GM23338 (cell line): Measurements from ENCODE around the gene ABCF1. TPM values are rescaled to one million over a fixed set of nuclear protein-coding genes. Genes with fewer than 3 reads are reported as not detected.

Source experiments
- ATAC-seq: fragments of 200-7000 bp; cut with Tn5 transposase; 3 replicates; pipeline ENCODE4 v1.9.1; 2020
- DNase-seq: peaks from one replicate; pipeline ENCODE4 v3.0.0-alpha.2; 2015; ENCODE audit warnings: low spot score
- H2AFZ ChIP-seq: fragments of 200-600 bp; sonication (generic); 2 replicates; pipeline ENCODE4 v1.8.0; 2016; ENCODE audit warnings: antibody characterized with exemption, mild to moderate bottlenecking, moderate library complexity
- H3F3A ChIP-seq: fragments of 200-600 bp; sonication (generic); replicated peaks from 2 replicates; pipeline ENCODE4 v1.8.0; 2017; ENCODE audit warnings: antibody characterized with exemption, mixed run types, low read depth
- H3K27ac ChIP-seq: fragments of 200-600 bp; sonication (generic); 2 replicates; pipeline ENCODE4 v1.6.1; 2016; ENCODE audit warnings: low read depth
- H3K27me3 ChIP-seq: fragments of 200-600 bp; sonication (generic); 2 replicates; pipeline ENCODE4 v1.8.0; 2016; ENCODE audit warnings: mild to moderate bottlenecking, mixed run types, moderate library complexity; ENCODE audit not compliant: insufficient read depth
- H3K36me3 ChIP-seq: fragments of 200-600 bp; sonication (generic); 2 replicates; pipeline ENCODE4 v1.8.0; 2016; ENCODE audit warnings: mild to moderate bottlenecking; ENCODE audit not compliant: insufficient read depth
- H3K4me1 ChIP-seq: fragments of 200-600 bp; sonication (generic); 2 replicates; pipeline ENCODE4 v1.8.0; 2016; ENCODE audit warnings: mild to moderate bottlenecking, moderate library complexity; ENCODE audit not compliant: insufficient read depth
- H3K4me2 ChIP-seq: fragments of 200-600 bp; sonication (generic); 2 replicates; pipeline ENCODE4 v1.7.1; 2017; ENCODE audit warnings: mixed run types
- H3K4me3 ChIP-seq: fragments of 200-600 bp; sonication (generic); 2 replicates; pipeline ENCODE4 v1.6.1; 2016; ENCODE audit warnings: mixed run types
- H3K79me2 ChIP-seq: fragments of 200-600 bp; sonication (generic); replicated peaks from 2 replicates; pipeline ENCODE4 v1.8.0; 2017; ENCODE audit warnings: mild to moderate bottlenecking; ENCODE audit not compliant: insufficient read depth
- H3K9me2 ChIP-seq: fragments of 200-600 bp; sonication (generic); 2 replicates; pipeline ENCODE4 v1.8.0; 2017; ENCODE audit not compliant: insufficient read depth
- H4K20me1 ChIP-seq: fragments of 200-600 bp; sonication (generic); replicated peaks from 2 replicates; pipeline ENCODE4 v1.8.0; 2017; ENCODE audit warnings: mild to moderate bottlenecking; ENCODE audit not compliant: insufficient read depth
- H3K27ac Mint-ChIP-seq: 2 replicates; pipeline ENCODE4 v1.8.0; 2020; ENCODE audit warnings: inconsistent platforms, mild to moderate bottlenecking, moderate library complexity, mixed read lengths
- H3K27me3 Mint-ChIP-seq: 3 replicates; pipeline ENCODE4 v1.8.0; 2022; ENCODE audit warnings: low read depth, mild to moderate bottlenecking, moderate library complexity, mixed read lengths, inconsistent platforms; ENCODE audit not compliant: insufficient read depth, poor library complexity
- H3K36me3 Mint-ChIP-seq: 3 replicates; pipeline ENCODE4 v1.8.0; 2021; ENCODE audit warnings: low read depth, mild to moderate bottlenecking, inconsistent platforms, moderate library complexity, mixed read lengths
- H3K4me1 Mint-ChIP-seq: 3 replicates; pipeline ENCODE4 v1.8.0; 2020; ENCODE audit warnings: mild to moderate bottlenecking, inconsistent platforms, mixed read lengths
- H3K4me3 Mint-ChIP-seq: 3 replicates; pipeline ENCODE4 v1.8.0; 2021; ENCODE audit warnings: moderate library complexity, mild to moderate bottlenecking, inconsistent platforms, mixed read lengths
- H3K9me3 Mint-ChIP-seq: 3 replicates; pipeline ENCODE4 v1.8.0; 2020; ENCODE audit warnings: moderate library complexity, mild to moderate bottlenecking, inconsistent platforms, mixed read lengths
- EZH2phosphoT487 ChIP-seq: fragments of 200-600 bp; sonication (generic); IDR thresholded peaks from one replicate; pipeline ENCODE4 v1.8.1; 2018; ENCODE audit warnings: antibody characterized with exemption; ENCODE audit not compliant: unreplicated experiment
- STAT1 ChIP-seq: IDR thresholded peaks from one replicate; pipeline ENCODE4 v1.6.1; 2016; ENCODE audit warnings: antibody characterized with exemption; ENCODE audit not compliant: unreplicated experiment
- ZNF114 ChIP-seq: fragments of 250-450 bp; sonication (Bioruptor Pico); IDR thresholded peaks from 2 replicates; pipeline ENCODE4 v1.5.0; 2020; ENCODE audit warnings: mild to moderate bottlenecking, moderate library complexity
- ZNF331 ChIP-seq: fragments of 250-450 bp; sonication (Bioruptor Pico); IDR thresholded peaks from 2 replicates; pipeline ENCODE4 v1.5.0; 2020; ENCODE audit warnings: low read depth, mild to moderate bottlenecking, moderate library complexity
- polyA plus RNA-seq: library from polyadenylated mRNA; unstranded; fragments of >200 nt; fragmentation: Nextera tagmentation; extraction: Ambion mirVana; gene quantifications from 2 replicates; pipeline ENCODE4 v1.2.1, GENCODE V29; 2016
- total RNA-seq: library from RNA; depleted of rRNA; stranded (reverse); fragments of >200 nt; shearing (Covaris generic); gene quantifications from 2 replicates; pipeline ENCODE4 v1.2.3, GENCODE V29; 2014
- TF ChIP-seq, protein P1 (sequence below): IDR thresholded peaks from one replicate; pipeline ENCODE4 v1.6.1; 2018; ENCODE audit warnings: antibody characterized with exemption; ENCODE audit not compliant: unreplicated experiment
- TF ChIP-seq, protein P2 (sequence below), 2 experiments: fragments of 200-600 bp in 1 of 2; sonication (generic) in 1 of 2; conservative IDR thresholded peaks; 2 replicates each; pipeline versions ENCODE4 v1.5.1 to v1.6.1; 2016 to 2017; ENCODE audit warnings: antibody characterized with exemption in 2 of 2, low read depth in 2 of 2, mild to moderate bottlenecking in 2 of 2, moderate library complexity in 1 of 2
- TF ChIP-seq, protein P3 (sequence below): fragments of 250-450 bp; sonication (Bioruptor Pico); IDR thresholded peaks from 2 replicates; pipeline ENCODE4 v1.5.0; 2020; ENCODE audit warnings: mild to moderate bottlenecking, moderate library complexity
- TF ChIP-seq, protein P4 (sequence below): IDR thresholded peaks from 2 replicates; pipeline ENCODE4 v1.6.1; 2016; ENCODE audit warnings: antibody characterized with exemption

ABCF1 gene
- total and polyA plus RNA-seq, 2 experiments from 2014 or later, result 92.6 to 244 TPM

DNA sequence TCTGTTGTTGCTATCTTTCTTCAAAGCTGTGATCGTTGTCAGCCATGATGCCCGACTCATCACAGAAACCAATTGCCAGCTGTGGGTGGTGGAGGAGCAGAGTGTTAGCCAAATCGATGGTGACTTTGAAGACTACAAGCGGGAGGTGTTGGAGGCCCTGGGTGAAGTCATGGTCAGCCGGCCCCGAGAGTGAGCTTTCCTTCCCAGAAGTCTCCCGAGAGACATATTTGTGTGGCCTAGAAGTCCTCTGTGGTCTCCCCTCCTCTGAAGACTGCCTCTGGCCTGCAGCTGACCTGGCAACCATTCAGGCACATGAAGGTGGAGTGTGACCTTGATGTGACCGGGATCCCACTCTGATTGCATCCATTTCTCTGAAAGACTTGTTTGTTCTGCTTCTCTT is 19.3 kb downstream of the ABCF1 start (continued):
- TF ChIP-seq, protein P1, sequence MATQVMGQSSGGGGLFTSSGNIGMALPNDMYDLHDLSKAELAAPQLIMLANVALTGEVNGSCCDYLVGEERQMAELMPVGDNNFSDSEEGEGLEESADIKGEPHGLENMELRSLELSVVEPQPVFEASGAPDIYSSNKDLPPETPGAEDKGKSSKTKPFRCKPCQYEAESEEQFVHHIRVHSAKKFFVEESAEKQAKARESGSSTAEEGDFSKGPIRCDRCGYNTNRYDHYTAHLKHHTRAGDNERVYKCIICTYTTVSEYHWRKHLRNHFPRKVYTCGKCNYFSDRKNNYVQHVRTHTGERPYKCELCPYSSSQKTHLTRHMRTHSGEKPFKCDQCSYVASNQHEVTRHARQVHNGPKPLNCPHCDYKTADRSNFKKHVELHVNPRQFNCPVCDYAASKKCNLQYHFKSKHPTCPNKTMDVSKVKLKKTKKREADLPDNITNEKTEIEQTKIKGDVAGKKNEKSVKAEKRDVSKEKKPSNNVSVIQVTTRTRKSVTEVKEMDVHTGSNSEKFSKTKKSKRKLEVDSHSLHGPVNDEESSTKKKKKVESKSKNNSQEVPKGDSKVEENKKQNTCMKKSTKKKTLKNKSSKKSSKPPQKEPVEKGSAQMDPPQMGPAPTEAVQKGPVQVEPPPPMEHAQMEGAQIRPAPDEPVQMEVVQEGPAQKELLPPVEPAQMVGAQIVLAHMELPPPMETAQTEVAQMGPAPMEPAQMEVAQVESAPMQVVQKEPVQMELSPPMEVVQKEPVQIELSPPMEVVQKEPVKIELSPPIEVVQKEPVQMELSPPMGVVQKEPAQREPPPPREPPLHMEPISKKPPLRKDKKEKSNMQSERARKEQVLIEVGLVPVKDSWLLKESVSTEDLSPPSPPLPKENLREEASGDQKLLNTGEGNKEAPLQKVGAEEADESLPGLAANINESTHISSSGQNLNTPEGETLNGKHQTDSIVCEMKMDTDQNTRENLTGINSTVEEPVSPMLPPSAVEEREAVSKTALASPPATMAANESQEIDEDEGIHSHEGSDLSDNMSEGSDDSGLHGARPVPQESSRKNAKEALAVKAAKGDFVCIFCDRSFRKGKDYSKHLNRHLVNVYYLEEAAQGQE, result no peak

DNA sequence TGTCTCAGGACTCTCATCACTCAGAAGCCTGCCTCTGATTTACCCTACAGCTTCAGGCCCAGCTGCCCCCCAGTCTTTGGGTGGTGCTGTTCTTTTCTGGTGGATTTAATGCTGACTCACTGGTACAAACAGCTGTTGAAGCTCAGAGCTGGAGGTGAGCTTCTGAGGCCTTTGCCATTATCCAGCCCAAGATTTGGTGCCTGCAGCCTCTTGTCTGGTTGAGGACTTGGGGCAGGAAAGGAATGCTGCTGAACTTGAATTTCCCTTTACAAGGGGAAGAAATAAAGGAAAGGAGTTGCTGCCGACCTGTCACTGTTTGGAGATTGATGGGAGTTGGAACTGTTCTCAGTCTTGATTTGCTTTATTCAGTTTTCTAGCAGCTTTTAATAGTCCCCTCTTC is 19.8 kb downstream of the ABCF1 start:
- no peak overlapping the region for H3K4me3 Mint-ChIP-seq
- peaks cover 87% of the 10 kb centered on the region for H3K36me3 Mint-ChIP-seq
- Histone ChIP-seq H3K27me3 (no peaks in the 10 kb centered on the region), H4K20me1 (peaks cover 33% of the 10 kb centered on the region; the same call in 1 of the 2 replicates), H3K79me2 (peaks cover 13% of the 10 kb centered on the region), H2AFZ (no peak overlapping the region), H3K4me2 (no peak overlapping the region), H3K9me2 (no peaks in the 10 kb centered on the region), H3K4me3 (no peak overlapping the region), H3K36me3 (peaks cover 50% of the 10 kb centered on the region), H3K27ac (no peak overlapping the region), H3K4me1 (no peaks in the 10 kb centered on the region), H3F3A (peaks cover 18% of the 10 kb centered on the region; the same call in 1 of the 2 replicates)
- H3K9me3 Mint-ChIP-seq, result no peaks in the 10 kb centered on the region
- TF ChIP-seq ZNF114 (CRISPR knock-in tag) (no peak), EZH2phosphoT487 (no peak), STAT1 (no peak)
- TF ChIP-seq, protein P2, sequence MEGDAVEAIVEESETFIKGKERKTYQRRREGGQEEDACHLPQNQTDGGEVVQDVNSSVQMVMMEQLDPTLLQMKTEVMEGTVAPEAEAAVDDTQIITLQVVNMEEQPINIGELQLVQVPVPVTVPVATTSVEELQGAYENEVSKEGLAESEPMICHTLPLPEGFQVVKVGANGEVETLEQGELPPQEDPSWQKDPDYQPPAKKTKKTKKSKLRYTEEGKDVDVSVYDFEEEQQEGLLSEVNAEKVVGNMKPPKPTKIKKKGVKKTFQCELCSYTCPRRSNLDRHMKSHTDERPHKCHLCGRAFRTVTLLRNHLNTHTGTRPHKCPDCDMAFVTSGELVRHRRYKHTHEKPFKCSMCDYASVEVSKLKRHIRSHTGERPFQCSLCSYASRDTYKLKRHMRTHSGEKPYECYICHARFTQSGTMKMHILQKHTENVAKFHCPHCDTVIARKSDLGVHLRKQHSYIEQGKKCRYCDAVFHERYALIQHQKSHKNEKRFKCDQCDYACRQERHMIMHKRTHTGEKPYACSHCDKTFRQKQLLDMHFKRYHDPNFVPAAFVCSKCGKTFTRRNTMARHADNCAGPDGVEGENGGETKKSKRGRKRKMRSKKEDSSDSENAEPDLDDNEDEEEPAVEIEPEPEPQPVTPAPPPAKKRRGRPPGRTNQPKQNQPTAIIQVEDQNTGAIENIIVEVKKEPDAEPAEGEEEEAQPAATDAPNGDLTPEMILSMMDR (conservative IDR thresholded peaks at IDR 0.05; ENCODE audit: low read depth in 2 of 2), result no peak
- no peaks in the 10 kb centered on the region for H3K4me1 Mint-ChIP-seq
- ATAC-seq, result no peak
- no peak for DNase-seq
- H3K27ac Mint-ChIP-seq, result peak overlapping the region; percentile 82
- peaks cover 3% of the 10 kb centered on the region for H3K27me3 Mint-ChIP-seq

DNA sequence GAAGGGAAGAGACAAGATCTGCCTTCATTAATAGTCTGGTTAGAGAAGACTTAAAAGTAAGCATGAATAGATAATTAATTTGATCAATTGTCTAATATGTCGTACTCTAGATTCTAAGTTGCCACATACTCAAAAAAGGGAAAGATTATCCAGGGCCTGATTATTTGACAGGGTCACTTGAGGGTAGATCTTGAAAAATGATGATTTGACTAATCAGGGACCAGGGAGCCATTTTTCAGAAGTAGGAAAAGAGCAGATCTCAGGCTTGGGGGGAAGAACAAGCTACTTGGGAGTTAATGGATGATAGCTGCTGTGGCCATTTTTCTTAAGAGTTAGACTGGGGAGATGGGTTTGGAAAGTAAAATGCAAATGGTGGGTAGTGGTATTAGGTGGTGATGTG is 21.0 kb downstream of the ABCF1 start:
- Histone ChIP-seq H3K27me3 (no peaks in the 10 kb centered on the region), H3K9me2 (no peaks in the 10 kb centered on the region), H3K4me3 (no peak overlapping the region), H3K4me2 (no peak overlapping the region), H3K36me3 (peaks cover 37% of the 10 kb centered on the region), H3K4me1 (no peaks in the 10 kb centered on the region), H3K27ac (no peak overlapping the region), H4K20me1 (peaks cover 33% of the 10 kb centered on the region; the same call in 1 of the 2 replicates), H2AFZ (no peak overlapping the region), H3K79me2 (peaks cover 13% of the 10 kb centered on the region), H3F3A (peaks cover 27% of the 10 kb centered on the region)
- Mint-ChIP-seq H3K27ac (no peak overlapping the region), H3K9me3 (no peaks in the 10 kb centered on the region), H3K27me3 (peaks cover 3% of the 10 kb centered on the region), H3K36me3 (peaks cover 75% of the 10 kb centered on the region), H3K4me3 (no peak overlapping the region), H3K4me1 (no peaks in the 10 kb centered on the region)
- ATAC-seq (no peak), DNase-seq (no peak)
- TF ChIP-seq, protein P3, sequence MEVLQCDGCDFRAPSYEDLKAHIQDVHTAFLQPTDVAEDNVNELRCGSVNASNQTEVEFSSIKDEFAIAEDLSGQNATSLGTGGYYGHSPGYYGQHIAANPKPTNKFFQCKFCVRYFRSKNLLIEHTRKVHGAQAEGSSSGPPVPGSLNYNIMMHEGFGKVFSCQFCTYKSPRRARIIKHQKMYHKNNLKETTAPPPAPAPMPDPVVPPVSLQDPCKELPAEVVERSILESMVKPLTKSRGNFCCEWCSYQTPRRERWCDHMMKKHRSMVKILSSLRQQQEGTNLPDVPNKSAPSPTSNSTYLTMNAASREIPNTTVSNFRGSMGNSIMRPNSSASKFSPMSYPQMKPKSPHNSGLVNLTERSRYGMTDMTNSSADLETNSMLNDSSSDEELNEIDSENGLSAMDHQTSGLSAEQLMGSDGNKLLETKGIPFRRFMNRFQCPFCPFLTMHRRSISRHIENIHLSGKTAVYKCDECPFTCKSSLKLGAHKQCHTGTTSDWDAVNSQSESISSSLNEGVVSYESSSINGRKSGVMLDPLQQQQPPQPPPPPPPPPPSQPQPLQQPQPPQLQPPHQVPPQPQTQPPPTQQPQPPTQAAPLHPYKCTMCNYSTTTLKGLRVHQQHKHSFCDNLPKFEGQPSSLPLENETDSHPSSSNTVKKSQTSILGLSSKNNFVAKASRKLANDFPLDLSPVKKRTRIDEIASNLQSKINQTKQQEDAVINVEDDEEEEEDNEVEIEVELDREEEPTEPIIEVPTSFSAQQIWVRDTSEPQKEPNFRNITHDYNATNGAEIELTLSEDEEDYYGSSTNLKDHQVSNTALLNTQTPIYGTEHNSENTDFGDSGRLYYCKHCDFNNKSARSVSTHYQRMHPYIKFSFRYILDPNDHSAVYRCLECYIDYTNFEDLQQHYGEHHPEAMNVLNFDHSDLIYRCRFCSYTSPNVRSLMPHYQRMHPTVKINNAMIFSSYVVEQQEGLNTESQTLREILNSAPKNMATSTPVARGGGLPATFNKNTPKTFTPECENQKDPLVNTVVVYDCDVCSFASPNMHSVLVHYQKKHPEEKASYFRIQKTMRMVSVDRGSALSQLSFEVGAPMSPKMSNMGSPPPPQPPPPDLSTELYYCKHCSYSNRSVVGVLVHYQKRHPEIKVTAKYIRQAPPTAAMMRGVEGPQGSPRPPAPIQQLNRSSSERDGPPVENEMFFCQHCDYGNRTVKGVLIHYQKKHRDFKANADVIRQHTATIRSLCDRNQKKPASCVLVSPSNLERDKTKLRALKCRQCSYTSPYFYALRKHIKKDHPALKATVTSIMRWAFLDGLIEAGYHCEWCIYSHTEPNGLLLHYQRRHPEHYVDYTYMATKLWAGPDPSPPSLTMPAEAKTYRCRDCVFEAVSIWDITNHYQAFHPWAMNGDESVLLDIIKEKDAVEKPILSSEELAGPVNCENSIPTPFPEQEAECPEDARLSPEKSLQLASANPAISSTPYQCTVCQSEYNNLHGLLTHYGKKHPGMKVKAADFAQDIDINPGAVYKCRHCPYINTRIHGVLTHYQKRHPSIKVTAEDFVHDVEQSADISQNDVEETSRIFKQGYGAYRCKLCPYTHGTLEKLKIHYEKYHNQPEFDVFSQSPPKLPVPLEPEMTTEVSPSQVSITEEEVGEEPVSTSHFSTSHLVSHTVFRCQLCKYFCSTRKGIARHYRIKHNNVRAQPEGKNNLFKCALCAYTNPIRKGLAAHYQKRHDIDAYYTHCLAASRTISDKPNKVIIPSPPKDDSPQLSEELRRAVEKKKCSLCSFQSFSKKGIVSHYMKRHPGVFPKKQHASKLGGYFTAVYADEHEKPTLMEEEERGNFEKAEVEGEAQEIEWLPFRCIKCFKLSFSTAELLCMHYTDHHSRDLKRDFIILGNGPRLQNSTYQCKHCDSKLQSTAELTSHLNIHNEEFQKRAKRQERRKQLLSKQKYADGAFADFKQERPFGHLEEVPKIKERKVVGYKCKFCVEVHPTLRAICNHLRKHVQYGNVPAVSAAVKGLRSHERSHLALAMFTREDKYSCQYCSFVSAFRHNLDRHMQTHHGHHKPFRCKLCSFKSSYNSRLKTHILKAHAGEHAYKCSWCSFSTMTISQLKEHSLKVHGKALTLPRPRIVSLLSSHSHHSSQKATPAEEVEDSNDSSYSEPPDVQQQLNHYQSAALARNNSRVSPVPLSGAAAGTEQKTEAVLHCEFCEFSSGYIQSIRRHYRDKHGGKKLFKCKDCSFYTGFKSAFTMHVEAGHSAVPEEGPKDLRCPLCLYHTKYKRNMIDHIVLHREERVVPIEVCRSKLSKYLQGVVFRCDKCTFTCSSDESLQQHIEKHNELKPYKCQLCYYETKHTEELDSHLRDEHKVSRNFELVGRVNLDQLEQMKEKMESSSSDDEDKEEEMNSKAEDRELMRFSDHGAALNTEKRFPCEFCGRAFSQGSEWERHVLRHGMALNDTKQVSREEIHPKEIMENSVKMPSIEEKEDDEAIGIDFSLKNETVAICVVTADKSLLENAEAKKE, result no peak
- TF ChIP-seq, protein P4, sequence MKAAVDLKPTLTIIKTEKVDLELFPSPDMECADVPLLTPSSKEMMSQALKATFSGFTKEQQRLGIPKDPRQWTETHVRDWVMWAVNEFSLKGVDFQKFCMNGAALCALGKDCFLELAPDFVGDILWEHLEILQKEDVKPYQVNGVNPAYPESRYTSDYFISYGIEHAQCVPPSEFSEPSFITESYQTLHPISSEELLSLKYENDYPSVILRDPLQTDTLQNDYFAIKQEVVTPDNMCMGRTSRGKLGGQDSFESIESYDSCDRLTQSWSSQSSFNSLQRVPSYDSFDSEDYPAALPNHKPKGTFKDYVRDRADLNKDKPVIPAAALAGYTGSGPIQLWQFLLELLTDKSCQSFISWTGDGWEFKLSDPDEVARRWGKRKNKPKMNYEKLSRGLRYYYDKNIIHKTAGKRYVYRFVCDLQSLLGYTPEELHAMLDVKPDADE, result no peak
- no peak for TF ChIP-seq ZNF331
